ENCODE measurements around the gene FHIT.

The FHIT gene

GRCh38 chr3:60333710-60334109 is 917.5 kb downstream of the FHIT start:
- H3K4me3 ChIP-seq (ENCODE audit: low read depth, low read length): no peak overlapping the region
- TF ChIP-seq CTCF (IDR thresholded peaks at IDR 0.05; ENCODE audit: low read depth, low read length): no peak

DNA sequence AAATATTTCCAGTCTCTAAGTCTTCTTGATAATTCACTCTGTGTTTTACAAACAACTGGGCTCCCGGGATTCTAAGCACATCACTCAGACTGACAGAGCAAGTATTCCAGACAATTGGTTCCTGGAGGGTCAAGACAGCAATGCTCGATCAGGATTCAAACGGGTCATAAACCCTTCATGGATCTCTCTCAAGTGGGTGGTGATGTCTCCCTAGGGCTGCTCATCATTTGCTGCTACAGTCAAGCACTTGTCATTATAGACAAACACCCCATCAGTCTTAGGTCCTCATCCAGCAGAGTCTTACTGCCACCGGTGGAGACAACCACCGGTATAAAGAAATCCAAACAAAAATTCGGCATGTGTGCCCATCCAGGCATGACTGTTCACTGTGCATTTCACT is 921.1 kb downstream of the FHIT start:
- no peak for TF ChIP-seq CTCF (IDR thresholded peaks at IDR 0.05; ENCODE audit: low read depth, low read length)
- no peak overlapping the region for H3K4me3 ChIP-seq (ENCODE audit: low read depth, low read length)

- H3K4me3 ChIP-seq (ENCODE audit: low read depth, low read length): no peak overlapping the region
- TF ChIP-seq CTCF (IDR thresholded peaks at IDR 0.05; ENCODE audit: low read depth, low read length): no peak
These were observed 925.6 kb downstream of the FHIT start for GRCh38 chr3:60325610-60326170.

- no peak overlapping the region for H3K4me3 ChIP-seq (ENCODE audit: low read depth, low read length)
These were observed 927.6 kb downstream of the FHIT start for GRCh38 chr3:60323651-60324050.

GRCh38 chr3:60323180-60323579 is 928.1 kb downstream of the FHIT start:
- H3K4me3 ChIP-seq (ENCODE audit: low read depth, low read length): no peak overlapping the region
- TF ChIP-seq CTCF (IDR thresholded peaks at IDR 0.05; ENCODE audit: low read depth, low read length): no peak

More at GRCh38 chr3:60323651-60324050, 927.6 kb downstream of the FHIT start:
- no peak for TF ChIP-seq CTCF (IDR thresholded peaks at IDR 0.05; ENCODE audit: low read depth, low read length)

DNA sequence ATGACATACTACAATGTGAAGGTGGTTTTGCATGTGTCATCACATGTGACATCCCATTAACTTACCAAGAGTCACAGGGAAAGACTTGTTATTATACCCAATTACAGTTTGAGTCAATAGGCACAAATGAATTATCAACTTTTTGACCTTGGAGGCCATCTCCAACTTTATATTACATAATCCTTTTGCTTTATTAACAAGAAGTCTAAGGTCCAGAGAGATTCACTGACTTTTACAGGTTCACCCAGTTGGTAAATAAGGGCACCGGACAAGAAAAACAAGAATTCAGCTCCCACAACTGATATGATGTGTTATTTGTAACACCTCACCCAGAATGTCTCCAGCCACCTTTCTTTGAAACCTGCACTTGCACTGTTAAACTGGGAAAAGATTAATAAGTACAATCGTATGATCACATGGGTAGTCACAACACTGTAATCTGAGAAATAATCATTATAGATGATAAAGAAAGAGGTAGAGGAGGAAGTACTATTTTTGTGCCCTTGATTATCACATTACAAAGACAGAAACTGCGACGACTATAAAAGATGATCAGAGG is 928.9 kb downstream of the FHIT start:
- H3K4me3 ChIP-seq (ENCODE audit: low read depth, low read length): no peak overlapping the region
- no peak for TF ChIP-seq CTCF (IDR thresholded peaks at IDR 0.05; ENCODE audit: low read depth, low read length)

DNA sequence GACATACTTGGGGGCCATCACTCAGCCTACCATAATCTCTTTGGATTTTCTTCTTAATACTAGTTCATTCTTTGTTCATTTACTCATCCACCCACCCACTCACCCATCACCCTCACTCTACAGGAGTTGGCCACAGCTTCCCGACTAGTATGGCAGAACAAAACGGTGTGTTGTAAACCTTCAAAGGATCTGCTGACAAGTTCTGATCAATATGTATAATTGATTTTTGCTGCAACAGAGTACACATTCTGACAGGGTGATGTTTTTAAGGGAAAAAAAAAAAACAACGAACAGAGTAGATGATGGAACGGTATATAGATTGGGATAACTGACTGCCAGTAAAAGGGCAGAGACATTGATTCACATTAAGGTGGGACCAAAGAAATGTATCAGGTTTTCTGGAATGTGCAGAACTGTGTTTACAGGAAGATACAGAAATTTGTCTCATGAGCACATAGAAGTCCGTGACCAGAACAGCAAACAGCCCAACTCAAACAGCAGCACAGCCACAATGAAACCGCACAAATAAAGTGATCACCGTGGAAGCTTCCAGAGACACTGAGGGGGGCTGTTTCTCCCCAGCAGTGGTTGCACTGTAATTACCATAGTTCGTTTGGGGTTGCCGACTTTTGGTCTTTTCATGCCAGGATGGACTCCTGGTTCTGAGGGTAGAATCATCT is 931.9 kb downstream of the FHIT start:
- TF ChIP-seq CTCF (IDR thresholded peaks at IDR 0.05; ENCODE audit: low read depth, low read length): no peak
- no peak overlapping the region for H3K4me3 ChIP-seq (ENCODE audit: low read depth, low read length)
